Prostate gland (tissue), 2 donors: ENCODE measurements around the gene PCDHA5. TPM values are rescaled to one million over a fixed set of nuclear protein-coding genes. Genes with fewer than 3 reads are reported as not detected.

Source experiments
- DNase-seq: peaks from one replicate; pipeline ENCODE4 v3.0.0-alpha.2; 2019; ENCODE audit warnings: low spot score
- H3K27ac ChIP-seq, 2 donors: fragments of 200-600 bp; sonication (generic); 2 replicates each; pipeline ENCODE4 v1.5.1; 2017 to 2019
- H3K27me3 ChIP-seq: fragments of 200-600 bp; sonication (generic); replicated peaks from 2 replicates; pipeline ENCODE4 v1.5.1; 2019; ENCODE audit not compliant: insufficient read depth
- H3K36me3 ChIP-seq, 2 donors: fragments of 200-600 bp; sonication (generic); 1 replicate in 1 of 2; 2 replicates in 1 of 2; pipeline versions ENCODE4 v1.5.1 to v1.8.1; 2017 to 2019
- H3K4me1 ChIP-seq: fragments of 200-600 bp; sonication (generic); replicated peaks from 2 replicates; pipeline ENCODE4 v1.5.1; 2019
- H3K4me3 ChIP-seq, 2 donors: fragments of 200-600 bp; sonication (generic); 2 replicates each; pipeline ENCODE4 v1.5.1; 2017 to 2019
- H3K9me3 ChIP-seq: fragments of 200-600 bp; sonication (generic); 2 replicates; pipeline ENCODE4 v1.5.1; 2017
- POLR2A ChIP-seq: fragments of 450-650 bp; IDR thresholded peaks from one replicate; pipeline ENCODE4 v1.6.1; 2016; ENCODE audit warnings: antibody characterized with exemption, mild to moderate bottlenecking
- POLR2AphosphoS5 ChIP-seq: sonication (generic); formaldehyde crosslinking; IDR thresholded peaks from one replicate; pipeline ENCODE4 v1.6.1; 2017; ENCODE audit warnings: antibody characterized with exemption
- WGBS: methylation state at CpG from one replicate; pipeline ENCODE4 v1.1.5; 2018; 5-methylcytosine and 5-hydroxymethylcytosine counted together
- intact Hi-C: fragments of 100-400 bp; cut with DNase I; formaldehyde crosslinking; loops from one replicate; pipeline ENCODE4 v1.14.2; 2022
- total RNA-seq, 2 donors: library from RNA; depleted of rRNA; stranded (reverse); fragments of >200 nt; gene quantifications; one replicate each; pipeline ENCODE4 v1.1.0, GENCODE V29; 2016
- TF ChIP-seq, protein P1 (sequence below), 4 experiments: fragments of 200-600 bp in 2 of 4; fragments of 450-650 bp in 2 of 4; sonication (generic) in 2 of 4; IDR thresholded peaks; 1 replicate in 3 of 4; 2 replicates in 1 of 4; pipeline ENCODE4 v1.5.1; 2016 to 2019; ENCODE audit warnings: antibody characterized with exemption in 4 of 4, mild to moderate bottlenecking in 2 of 4, moderate library complexity in 2 of 4

The PCDHA5 gene
- total RNA-seq, 2 donors from 2014 or later = 0.14 TPM; not detected in 1

DNA sequence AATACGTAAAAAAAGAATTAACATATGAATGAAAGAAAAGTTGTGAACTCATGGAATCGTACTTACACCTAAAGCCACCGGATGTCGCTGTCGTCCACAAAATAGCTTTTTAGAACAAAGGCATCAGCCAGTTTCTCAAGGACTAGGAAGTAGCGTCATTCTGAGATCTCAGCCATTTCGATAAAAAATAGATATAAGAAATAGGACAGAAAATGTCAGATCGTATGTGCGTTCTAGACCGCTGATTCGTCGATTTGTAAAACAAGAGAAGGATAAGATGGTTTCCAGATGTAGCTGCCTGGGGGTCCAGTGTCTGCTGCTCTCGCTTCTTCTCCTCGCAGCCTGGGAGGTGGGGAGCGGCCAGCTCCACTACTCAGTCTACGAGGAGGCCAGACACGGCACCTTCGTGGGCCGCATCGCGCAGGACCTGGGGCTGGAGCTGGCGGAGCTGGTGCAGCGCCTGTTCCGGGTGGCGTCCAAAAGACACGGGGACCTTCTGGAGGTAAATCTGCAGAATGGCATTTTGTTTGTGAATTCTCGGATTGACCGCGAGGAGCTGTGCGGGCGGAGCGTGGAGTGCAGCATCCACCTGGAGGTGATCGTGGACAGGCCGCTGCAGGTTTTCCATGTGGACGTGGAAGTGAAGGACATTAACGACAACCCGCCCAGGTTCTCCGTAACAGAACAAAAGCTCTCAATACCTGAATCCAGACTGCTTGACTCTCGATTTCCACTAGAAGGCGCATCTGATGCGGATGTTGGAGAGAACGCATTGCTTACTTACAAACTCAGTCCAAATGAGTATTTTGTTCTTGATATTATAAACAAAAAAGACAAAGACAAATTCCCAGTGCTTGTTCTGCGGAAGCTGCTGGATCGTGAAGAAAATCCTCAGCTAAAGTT is 34.6 kb downstream of the PCDHA5 start, which contains the start of gene PCDHA10:
TSS of gene PCDHA10 (plus strand) at position 126 of the 903 bp plus-strand sequence. CDS start at position 278, 152 bp downstream.
- TF ChIP-seq, protein P1, sequence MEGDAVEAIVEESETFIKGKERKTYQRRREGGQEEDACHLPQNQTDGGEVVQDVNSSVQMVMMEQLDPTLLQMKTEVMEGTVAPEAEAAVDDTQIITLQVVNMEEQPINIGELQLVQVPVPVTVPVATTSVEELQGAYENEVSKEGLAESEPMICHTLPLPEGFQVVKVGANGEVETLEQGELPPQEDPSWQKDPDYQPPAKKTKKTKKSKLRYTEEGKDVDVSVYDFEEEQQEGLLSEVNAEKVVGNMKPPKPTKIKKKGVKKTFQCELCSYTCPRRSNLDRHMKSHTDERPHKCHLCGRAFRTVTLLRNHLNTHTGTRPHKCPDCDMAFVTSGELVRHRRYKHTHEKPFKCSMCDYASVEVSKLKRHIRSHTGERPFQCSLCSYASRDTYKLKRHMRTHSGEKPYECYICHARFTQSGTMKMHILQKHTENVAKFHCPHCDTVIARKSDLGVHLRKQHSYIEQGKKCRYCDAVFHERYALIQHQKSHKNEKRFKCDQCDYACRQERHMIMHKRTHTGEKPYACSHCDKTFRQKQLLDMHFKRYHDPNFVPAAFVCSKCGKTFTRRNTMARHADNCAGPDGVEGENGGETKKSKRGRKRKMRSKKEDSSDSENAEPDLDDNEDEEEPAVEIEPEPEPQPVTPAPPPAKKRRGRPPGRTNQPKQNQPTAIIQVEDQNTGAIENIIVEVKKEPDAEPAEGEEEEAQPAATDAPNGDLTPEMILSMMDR (IDR thresholded peaks at IDR 0.05) = peak in 1 of 4 experiments; percentile 29
- no peak for TF ChIP-seq POLR2A
- H3K9me3 ChIP-seq = no peaks in the 10 kb centered on the region
- no peaks in the 10 kb centered on the region for H3K27me3 ChIP-seq
- H3K27ac ChIP-seq = no peak within 1 kb of the TSS
- WGBS = 19% methylated on average over 44 of the region's 44 CpGs
- H3K4me3 ChIP-seq = no peak within 1 kb of the TSS
- no peak for DNase-seq
- H3K4me1 ChIP-seq = no peaks in the 10 kb centered on the region
- H3K36me3 ChIP-seq = no peaks in the 10 kb centered on the region
- intact Hi-C loops = loop anchor here (10.0 kb wide), 1 partner anchor 189 kb away; no protein-coding TSS in a partner anchor

DNA sequence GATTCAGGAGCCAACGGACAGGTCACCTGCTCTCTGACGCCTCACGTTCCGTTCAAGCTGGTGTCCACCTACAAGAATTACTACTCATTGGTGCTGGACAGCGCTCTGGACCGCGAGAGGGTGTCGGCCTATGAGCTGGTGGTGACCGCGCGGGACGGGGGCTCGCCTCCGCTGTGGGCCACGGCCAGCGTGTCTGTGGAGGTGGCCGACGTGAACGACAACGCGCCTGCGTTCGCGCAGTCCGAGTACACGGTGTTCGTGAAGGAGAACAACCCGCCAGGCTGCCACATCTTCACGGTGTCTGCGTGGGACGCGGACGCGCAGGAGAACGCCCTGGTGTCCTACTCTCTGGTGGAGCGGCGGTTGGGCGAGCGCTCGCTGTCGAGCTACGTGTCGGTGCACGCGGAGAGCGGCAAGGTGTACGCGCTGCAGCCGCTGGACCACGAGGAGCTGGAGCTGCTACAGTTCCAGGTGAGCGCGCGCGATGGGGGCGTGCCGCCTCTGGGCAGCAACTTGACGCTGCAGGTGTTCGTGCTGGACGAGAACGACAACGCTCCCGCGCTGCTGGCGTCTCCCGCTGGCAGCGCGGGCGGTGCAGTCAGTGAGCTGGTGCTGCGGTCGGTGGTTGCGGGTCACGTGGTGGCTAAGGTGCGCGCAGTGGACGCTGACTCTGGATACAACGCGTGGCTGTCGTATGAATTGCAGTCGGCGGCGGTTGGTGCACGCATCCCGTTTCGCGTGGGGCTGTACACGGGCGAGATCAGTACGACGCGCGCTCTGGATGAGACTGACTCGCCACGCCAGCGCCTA is 36.0 kb downstream of the PCDHA5 start:
- H3K9me3 ChIP-seq = no peaks in the 10 kb centered on the region
- intact Hi-C loops = loop anchor here (10.0 kb wide), 1 partner anchor 187 kb away; no protein-coding TSS in a partner anchor
- H3K36me3 ChIP-seq = no peaks in the 10 kb centered on the region
- no peak overlapping the region for H3K4me3 ChIP-seq
- 53% methylated on average over 69 of the region's 94 CpGs for WGBS
- no peak overlapping the region for H3K27ac ChIP-seq
- no peak for DNase-seq
- H3K27me3 ChIP-seq = no peaks in the 10 kb centered on the region
- TF ChIP-seq POLR2AphosphoS5 (no peak), POLR2A (no peak)
- TF ChIP-seq, protein P1 (IDR thresholded peaks at IDR 0.05) = no peak
- H3K4me1 ChIP-seq = no peaks in the 10 kb centered on the region

DNA sequence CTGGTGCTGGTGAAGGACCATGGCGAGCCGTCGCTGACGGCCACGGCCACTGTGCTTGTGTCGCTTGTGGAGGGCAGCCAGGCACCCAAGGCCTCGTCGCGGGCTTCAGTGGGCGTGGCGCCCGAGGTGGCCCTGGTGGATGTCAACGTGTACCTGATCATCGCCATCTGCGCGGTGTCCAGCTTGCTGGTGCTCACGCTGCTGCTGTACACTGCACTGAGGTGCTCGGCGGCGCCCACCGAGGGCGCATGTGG is 36.5 kb downstream of the PCDHA5 start:
- no peak overlapping the region for H3K27ac ChIP-seq
- whole genome bisulfite sequencing = 55% methylated on average over 14 of the region's 22 CpGs
- DNase-seq = no peak
- H3K4me3 ChIP-seq = no peak overlapping the region
- no peaks in the 10 kb centered on the region for H3K36me3 ChIP-seq
- TF ChIP-seq POLR2AphosphoS5 = no peak
- no peaks in the 10 kb centered on the region for H3K9me3 ChIP-seq
- intact Hi-C loops = loop anchor here (10.0 kb wide), 1 partner anchor 187 kb away; no protein-coding TSS in a partner anchor
- H3K27me3 ChIP-seq = no peaks in the 10 kb centered on the region
- no peaks in the 10 kb centered on the region for H3K4me1 ChIP-seq

DNA sequence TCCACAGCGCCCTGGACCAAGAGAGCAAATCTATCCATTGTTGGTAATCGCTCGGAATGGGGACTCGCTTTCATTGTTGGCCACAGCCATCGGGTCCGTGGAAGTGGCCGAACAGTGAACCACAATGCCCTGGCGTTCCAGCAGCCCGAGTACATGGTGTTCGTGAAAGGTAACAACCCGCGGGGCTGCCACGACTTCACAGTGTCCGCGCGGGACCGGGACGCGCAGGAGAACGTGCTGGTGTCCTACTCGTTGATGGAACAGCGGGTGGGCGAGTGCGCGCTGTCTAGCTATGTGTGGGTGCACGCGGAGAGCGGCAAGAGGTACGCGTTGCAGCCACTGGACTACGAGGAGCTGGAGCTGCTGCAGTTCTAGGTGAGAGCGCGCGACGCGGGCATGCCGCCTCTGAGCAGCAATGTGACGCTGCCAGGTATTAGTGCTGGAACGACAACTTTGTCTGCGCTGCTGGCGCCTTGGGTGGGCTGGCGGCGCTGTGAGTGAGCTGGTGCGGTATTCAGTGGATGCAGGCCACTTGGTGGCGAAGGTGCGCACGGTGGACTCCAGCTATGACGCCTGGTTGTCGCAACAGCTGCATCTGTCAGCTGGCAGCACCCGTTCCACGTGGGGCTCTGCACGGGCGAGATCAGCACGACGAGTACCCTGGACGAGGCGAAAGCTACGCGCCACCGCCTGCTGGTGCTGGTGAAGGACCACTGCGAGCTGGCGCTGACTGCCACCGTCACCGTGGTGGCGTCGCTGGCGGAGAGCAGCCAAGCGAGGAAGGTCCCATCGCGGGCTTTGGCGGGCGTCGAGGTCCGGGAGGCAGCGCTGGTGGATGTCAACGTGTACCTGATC is 41.3 kb downstream of the PCDHA5 start:
- 38% methylated on average over 76 of the region's 76 CpGs for WGBS
- no peaks in the 10 kb centered on the region for H3K9me3 ChIP-seq

More for the DNA sequence above, 41.3 kb downstream of the PCDHA5 start:
- no peaks in the 10 kb centered on the region for H3K4me1 ChIP-seq
- no peaks in the 10 kb centered on the region for H3K36me3 ChIP-seq
- no peak for DNase-seq
- no peak overlapping the region for H3K4me3 ChIP-seq
- intact Hi-C loops = no loop called here
- no peak for TF ChIP-seq POLR2A
- no peak for TF ChIP-seq POLR2AphosphoS5
- TF ChIP-seq, protein P1 (IDR thresholded peaks at IDR 0.05) = no peak
- H3K27ac ChIP-seq = no peak overlapping the region
- no peaks in the 10 kb centered on the region for H3K27me3 ChIP-seq
